HG03060 (cell line): ENCODE measurements around the gene RPL32.
"Not testable (repeated sequence)": the region's sequence is repeated elsewhere in the genome, so short reads cannot be mapped to it uniquely, and the experiment has no call there.

Source experiments
- ATAC-seq: cut with Tn5 transposase; IDR thresholded peaks from one replicate; pipeline ENCODE4 v1.9.1; 2021; ENCODE audit warnings: low read depth, moderate number of reproducible peaks; ENCODE audit not compliant: unreplicated experiment

The RPL32 gene

GRCh38 chr3:12810013-12810780 is 31.2 kb downstream of the RPL32 start:
- ATAC-seq = peak; percentile 87

- no peak for ATAC-seq
Observed at GRCh38 chr3:12809435-12809834, 31.9 kb downstream of the RPL32 start.

GRCh38 chr3:12809001-12809400 is 32.4 kb downstream of the RPL32 start:
- no peak for ATAC-seq

- no peak for ATAC-seq
Observed at GRCh38 chr3:12808587-12808986, 32.8 kb downstream of the RPL32 start.

- no peak for ATAC-seq
Observed at GRCh38 chr3:12807601-12808359, 33.6 kb downstream of the RPL32 start.

GRCh38 chr3:12807066-12807465 is 34.3 kb downstream of the RPL32 start:
- ATAC-seq = no peak

- no peak for ATAC-seq
Observed at GRCh38 chr3:12803371-12803770, 38.0 kb downstream of the RPL32 start.

- ATAC-seq = no peak
Observed at GRCh38 chr3:12799525-12800440, 41.6 kb downstream of the RPL32 start.

GRCh38 chr3:12798559-12799179 is 42.7 kb downstream of the RPL32 start:
- ATAC-seq = no peak

GRCh38 chr3:12797892-12798558 is 43.3 kb downstream of the RPL32 start:
- ATAC-seq = no peak

- no peak for ATAC-seq
Observed at GRCh38 chr3:12797124-12797891, 44.1 kb downstream of the RPL32 start.

GRCh38 chr3:12796171-12797123 is 44.9 kb downstream of the RPL32 start, which contains the start of gene CAND2:
Gene CAND2 (plus strand): TSS chr3:12796680. CDS start chr3:12796721, 41 bp downstream.
- no peak for ATAC-seq

- ATAC-seq = no peak
Observed at GRCh38 chr3:12793701-12794100, 47.7 kb downstream of the RPL32 start.

- ATAC-seq = no peak
Observed at GRCh38 chr3:12791430-12791829, 49.9 kb downstream of the RPL32 start.

- not testable (repeated sequence) for ATAC-seq
Observed at GRCh38 chr3:12787967-12788690, 53.2 kb downstream of the RPL32 start.

- ATAC-seq = not testable (repeated sequence)
Observed at GRCh38 chr3:12787346-12787745, 54.0 kb downstream of the RPL32 start.

- ATAC-seq = no peak
Observed at GRCh38 chr3:12785096-12785495, 56.3 kb downstream of the RPL32 start.
